Measurements from ENCODE around the gene PHF12. TPM values are rescaled to one million over a fixed set of nuclear protein-coding genes. Genes with fewer than 3 reads are reported as not detected.

The PHF12 gene
- total RNA-seq, 6 donors from 2014 or later = 38.8 to 103 (median 62.7) TPM

DNA sequence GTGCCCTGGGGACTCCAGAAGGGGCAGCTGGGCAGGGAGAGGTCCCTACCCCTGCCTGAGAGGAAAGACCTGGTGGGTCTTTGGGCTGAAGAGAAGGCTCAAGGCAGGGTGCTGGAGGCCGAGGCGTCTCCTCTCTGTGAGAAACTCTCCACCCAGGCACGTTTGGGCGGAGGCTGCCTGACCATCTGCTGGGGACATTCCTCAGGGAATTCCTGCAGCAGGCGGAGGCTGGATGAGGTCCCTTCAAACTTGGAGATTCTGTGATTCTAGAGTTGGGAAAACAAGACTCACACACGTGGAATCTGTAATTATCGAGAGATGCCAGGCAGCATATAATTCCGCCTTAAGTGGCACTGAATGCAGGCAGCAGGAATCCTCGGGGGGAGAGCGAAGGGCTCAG lies 21.1 kb upstream of the PHF12 start:
- whole genome bisulfite sequencing, 2 donors = 74 to 78% methylated on average over 6 to 10 of the region's 10 CpGs
- Histone ChIP-seq H3K4me1 (peaks cover 0 to 19% (median 3%) of the 10 kb centered on the region in 4 donors), H3K9me3 (no peaks in the 10 kb centered on the region), H3K4me3 (no peak overlapping the region), H3K27me3 (no peaks in the 10 kb centered on the region), H3K36me3 (no peaks in the 10 kb centered on the region), H3K27ac (no peak overlapping the region)
- TF ChIP-seq POLR2AphosphoS5 (IDR thresholded peaks at IDR 0.05) = no peak
- no peak for TF ChIP-seq POLR2A (IDR thresholded peaks at IDR 0.05)
- TF ChIP-seq, protein P1, sequence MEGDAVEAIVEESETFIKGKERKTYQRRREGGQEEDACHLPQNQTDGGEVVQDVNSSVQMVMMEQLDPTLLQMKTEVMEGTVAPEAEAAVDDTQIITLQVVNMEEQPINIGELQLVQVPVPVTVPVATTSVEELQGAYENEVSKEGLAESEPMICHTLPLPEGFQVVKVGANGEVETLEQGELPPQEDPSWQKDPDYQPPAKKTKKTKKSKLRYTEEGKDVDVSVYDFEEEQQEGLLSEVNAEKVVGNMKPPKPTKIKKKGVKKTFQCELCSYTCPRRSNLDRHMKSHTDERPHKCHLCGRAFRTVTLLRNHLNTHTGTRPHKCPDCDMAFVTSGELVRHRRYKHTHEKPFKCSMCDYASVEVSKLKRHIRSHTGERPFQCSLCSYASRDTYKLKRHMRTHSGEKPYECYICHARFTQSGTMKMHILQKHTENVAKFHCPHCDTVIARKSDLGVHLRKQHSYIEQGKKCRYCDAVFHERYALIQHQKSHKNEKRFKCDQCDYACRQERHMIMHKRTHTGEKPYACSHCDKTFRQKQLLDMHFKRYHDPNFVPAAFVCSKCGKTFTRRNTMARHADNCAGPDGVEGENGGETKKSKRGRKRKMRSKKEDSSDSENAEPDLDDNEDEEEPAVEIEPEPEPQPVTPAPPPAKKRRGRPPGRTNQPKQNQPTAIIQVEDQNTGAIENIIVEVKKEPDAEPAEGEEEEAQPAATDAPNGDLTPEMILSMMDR (IDR thresholded peaks at IDR 0.05) = no peak
- TF ChIP-seq EP300 (IDR thresholded peaks at IDR 0.05) = no peak
- peak in 1 of 2 donors; percentile 25 for ATAC-seq (ENCODE audit: low FRiP score in 2 of 2)
- no peak for DNase-seq

- DNase-seq = no peak
- H3K27me3 ChIP-seq = no peaks in the 10 kb centered on the region
- 55 to 64% methylated on average over 6 of the region's 6 CpGs for WGBS, 2 donors
- H3K9me3 ChIP-seq = no peaks in the 10 kb centered on the region
- H3K36me3 ChIP-seq = no peaks in the 10 kb centered on the region
- no peak overlapping the region for H3K27ac ChIP-seq
- no peak overlapping the region for H3K4me3 ChIP-seq
- H3K4me1 ChIP-seq = peaks cover 0 to 19% (median 4%) of the 10 kb centered on the region in 4 donors
- ATAC-seq (ENCODE audit: low FRiP score in 2 of 2) = no peak
- no peak for TF ChIP-seq POLR2A (IDR thresholded peaks at IDR 0.05)
- TF ChIP-seq, protein P1 (IDR thresholded peaks at IDR 0.05) = no peak
- TF ChIP-seq EP300 (IDR thresholded peaks at IDR 0.05) = no peak
- no peak for TF ChIP-seq POLR2AphosphoS5 (IDR thresholded peaks at IDR 0.05)
Measured at GRCh38 chr17:28970879-28971278, 19.6 kb upstream of the PHF12 start.

DNA sequence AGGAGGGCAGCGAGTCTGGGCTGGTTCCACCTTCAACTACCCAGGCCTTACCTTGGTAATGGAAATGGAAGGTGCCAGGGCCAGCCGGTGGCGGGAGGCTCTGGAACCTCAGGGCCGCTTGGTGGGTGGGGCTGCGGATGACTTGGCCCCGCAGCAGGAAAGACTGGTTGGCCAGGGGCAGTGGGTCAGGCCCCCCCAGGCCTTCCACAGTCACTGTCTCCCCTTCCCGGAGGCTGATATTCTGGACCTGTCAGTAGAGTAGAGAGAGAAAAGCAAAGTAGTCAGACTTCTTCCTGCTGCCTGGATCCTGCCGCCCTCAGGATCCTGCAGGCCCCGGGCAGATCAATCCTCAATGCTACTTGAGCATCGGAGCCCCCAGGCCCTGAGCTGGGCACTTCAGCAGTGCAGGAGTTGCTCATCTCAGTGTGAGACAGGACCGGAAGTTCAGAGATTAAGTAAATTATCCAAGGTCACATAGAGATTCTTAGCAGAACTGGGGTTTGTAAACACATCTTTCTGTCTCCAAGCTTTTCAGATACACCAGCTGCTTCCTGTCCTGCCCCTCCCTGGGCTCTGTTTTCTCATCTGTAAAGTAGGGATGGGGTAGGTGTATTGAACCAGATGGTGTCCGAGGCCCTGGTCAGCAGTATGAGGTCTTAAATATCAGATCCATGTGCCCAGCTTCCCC lies 18.5 kb upstream of the PHF12 start:
- Histone ChIP-seq H3K36me3 (no peaks in the 10 kb centered on the region), H3K9me3 (no peaks in the 10 kb centered on the region), H3K4me1 (peaks cover 0 to 24% (median 4%) of the 10 kb centered on the region in 4 donors), H3K4me3 (no peak overlapping the region), H3K27ac (no peak overlapping the region), H3K27me3 (no peaks in the 10 kb centered on the region)
- TF ChIP-seq, protein P1 (IDR thresholded peaks at IDR 0.05) = no peak
- no peak for TF ChIP-seq POLR2AphosphoS5 (IDR thresholded peaks at IDR 0.05)
- no peak for TF ChIP-seq POLR2A (IDR thresholded peaks at IDR 0.05)
- no peak for TF ChIP-seq EP300 (IDR thresholded peaks at IDR 0.05)
- DNase-seq = no peak
- WGBS, 2 donors = 74 to 80% methylated on average over 7 to 8 of the region's 12 CpGs
- no peak for ATAC-seq (ENCODE audit: low FRiP score in 2 of 2)

DNA sequence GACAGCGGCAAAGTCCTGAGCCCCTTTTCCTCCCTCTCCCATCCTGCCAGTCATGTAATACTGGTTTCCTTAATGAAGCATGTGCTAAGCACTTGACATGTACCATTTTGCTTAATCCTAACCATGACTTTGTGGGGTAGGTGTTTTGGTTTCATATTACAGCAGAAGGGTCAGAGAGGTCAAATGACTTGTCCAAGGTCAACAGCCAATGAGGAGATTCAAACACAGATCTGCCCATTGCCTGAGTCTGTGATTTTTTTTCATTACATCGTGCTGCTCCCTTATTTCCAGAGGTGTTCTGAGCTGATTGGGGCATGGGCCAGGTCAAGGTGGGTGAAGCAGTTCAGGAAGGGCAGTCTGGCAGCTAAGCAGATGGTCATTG lies 17.6 kb upstream of the PHF12 start:
- no peak for ATAC-seq (ENCODE audit: low FRiP score in 2 of 2)
- Histone ChIP-seq H3K27me3 (peaks cover 0 to 3% (median 0%) of the 10 kb centered on the region in 4 donors), H3K4me1 (peaks cover 0 to 24% (median 4%) of the 10 kb centered on the region in 4 donors), H3K27ac (no peak overlapping the region), H3K36me3 (no peaks in the 10 kb centered on the region), H3K4me3 (no peak overlapping the region), H3K9me3 (no peaks in the 10 kb centered on the region)
- 60 to 62% methylated on average over 2 of the region's 2 CpGs for WGBS, 2 donors
- no peak for DNase-seq
- TF ChIP-seq POLR2A (IDR thresholded peaks at IDR 0.05) (no peak), EP300 (IDR thresholded peaks at IDR 0.05) (no peak), POLR2AphosphoS5 (IDR thresholded peaks at IDR 0.05) (no peak)
- TF ChIP-seq, protein P1 (IDR thresholded peaks at IDR 0.05) = no peak

All from upper lobe of left lung (tissue), 6 donors.